Peyer's patch (tissue), 4 donors: Measurements from ENCODE around the gene SMG6. TPM values are rescaled to one million over a fixed set of nuclear protein-coding genes. Genes with fewer than 3 reads are reported as not detected.

Experiments
- DNase-seq, 3 donors: peaks; one replicate each; pipeline ENCODE4 v3.0.0-alpha.2; 2017 to 2019
- H3K27ac ChIP-seq, 4 donors: fragments of 200-600 bp; sonication (generic); one replicate each; pipeline ENCODE4 v1.5.1; 2016 to 2019
- H3K27me3 ChIP-seq, 2 donors: fragments of 200-600 bp; sonication (generic); one replicate each; pipeline ENCODE4 v1.5.1; 2019
- H3K36me3 ChIP-seq, 3 donors: fragments of 200-600 bp; sonication (generic); one replicate each; pipeline ENCODE4 v1.5.1; 2016 to 2019
- H3K4me1 ChIP-seq, 4 donors: fragments of 200-600 bp; sonication (generic); one replicate each; pipeline ENCODE4 v1.5.1; 2016 to 2019
- H3K4me3 ChIP-seq, 4 donors: fragments of 200-600 bp; sonication (generic); 1 replicate in 3 of 4; 2 replicates in 1 of 4; pipeline ENCODE4 v1.5.1; 2016 to 2019; ENCODE audit warnings: mild to moderate bottlenecking in 1 of 4
- H3K9me3 ChIP-seq, 4 donors: fragments of 200-600 bp; sonication (generic); one replicate each; pipeline ENCODE4 v1.5.1; 2016 to 2019; ENCODE audit warnings: mild to moderate bottlenecking in 1 of 4
- CTCF ChIP-seq, 6 experiments: fragments of 450-650 bp in 4 of 6; fragments of 200-600 bp in 2 of 6; sonication (generic) in 1 of 6; IDR thresholded peaks; one replicate each; pipeline ENCODE4 v1.5.1; 2017 to 2019; ENCODE audit warnings: antibody characterized with exemption in 6 of 6, mild to moderate bottlenecking in 3 of 6, moderate library complexity in 1 of 6
- POLR2A ChIP-seq, 2 donors: fragments of 450-650 bp; IDR thresholded peaks; one replicate each; pipeline ENCODE4 v1.5.1; 2017; ENCODE audit warnings: antibody characterized with exemption in 2 of 2, mild to moderate bottlenecking in 2 of 2, moderate library complexity in 2 of 2
- total RNA-seq, 4 donors: library from RNA; depleted of rRNA; stranded (reverse); fragments of >200 nt; gene quantifications; one replicate each; pipeline ENCODE4 v1.1.0, GENCODE V29; 2016

SMG6 gene
- total RNA-seq, 4 donors from 2014 or later, result 33.3 to 139 (median 67.4) TPM

GRCh38 chr17:2086306-2086705 is 217.3 kb downstream of the SMG6 start:
- no peaks in the 10 kb centered on the region for H3K9me3 ChIP-seq
- H3K4me3 ChIP-seq, result no peak overlapping the region
- no peaks in the 10 kb centered on the region for H3K27me3 ChIP-seq
- DNase-seq, result no peak
- H3K36me3 ChIP-seq, result peaks cover 0 to 4% (median 0%) of the 10 kb centered on the region in 3 donors
- no peak for TF ChIP-seq CTCF (IDR thresholded peaks at IDR 0.05)
- no peak for TF ChIP-seq POLR2A (IDR thresholded peaks at IDR 0.05)
- peaks cover 10 to 93% (median 49%) of the 10 kb centered on the region in 4 donors for H3K4me1 ChIP-seq
- H3K27ac ChIP-seq, result peak overlapping the region; percentile 35 to 99 (median 90)

GRCh38 chr17:2085648-2085949 is 218.0 kb downstream of the SMG6 start:
- no peak for TF ChIP-seq POLR2A (IDR thresholded peaks at IDR 0.05)
- no peak for TF ChIP-seq CTCF (IDR thresholded peaks at IDR 0.05)
- H3K27me3 ChIP-seq, result no peaks in the 10 kb centered on the region
- H3K27ac ChIP-seq, result peak overlapping the region; percentile 81 to 99 (median 90)
- H3K4me1 ChIP-seq, result peaks cover 10 to 86% (median 49%) of the 10 kb centered on the region in 4 donors
- no peaks in the 10 kb centered on the region for H3K9me3 ChIP-seq
- no peak for DNase-seq
- no peak overlapping the region for H3K4me3 ChIP-seq
- H3K36me3 ChIP-seq, result peaks cover 0 to 11% (median 0%) of the 10 kb centered on the region in 3 donors

- Histone ChIP-seq H3K27me3 (no peaks in the 10 kb centered on the region), H3K4me1 (peaks cover 10 to 80% (median 47%) of the 10 kb centered on the region in 4 donors), H3K27ac (peak overlapping the region; percentile 81 to 99 (median 89)), H3K4me3 (no peak overlapping the region), H3K9me3 (no peaks in the 10 kb centered on the region), H3K36me3 (peaks cover 0 to 17% (median 0%) of the 10 kb centered on the region in 3 donors)
- peak in 2 of 3 donors; percentile 87 for DNase-seq
- TF ChIP-seq CTCF (IDR thresholded peaks at IDR 0.05) (no peak), POLR2A (IDR thresholded peaks at IDR 0.05) (peak in 1 of 2 donors; percentile 12)
Measured at GRCh38 chr17:2084766-2085647, 218.6 kb downstream of the SMG6 start.

GRCh38 chr17:2084036-2084765 is 219.4 kb downstream of the SMG6 start:
- DNase-seq, result peak in 2 of 3 donors; percentile 85 to 91
- Histone ChIP-seq H3K27me3 (no peaks in the 10 kb centered on the region), H3K4me1 (peaks cover 10 to 78% (median 46%) of the 10 kb centered on the region in 4 donors), H3K9me3 (no peaks in the 10 kb centered on the region), H3K4me3 (no peak overlapping the region), H3K27ac (peak overlapping the region; percentile 81 to 99 (median 89)), H3K36me3 (peaks cover 0 to 19% (median 0%) of the 10 kb centered on the region in 3 donors)
- TF ChIP-seq POLR2A (IDR thresholded peaks at IDR 0.05) (peak in 1 of 2 donors; percentile 58), CTCF (IDR thresholded peaks at IDR 0.05) (no peak)

GRCh38 chr17:2083613-2084035 is 220.0 kb downstream of the SMG6 start:
- Histone ChIP-seq H3K27ac (peak overlapping the region; percentile 81 to 99 (median 89)), H3K27me3 (no peaks in the 10 kb centered on the region), H3K36me3 (peaks cover 0 to 25% (median 0%) of the 10 kb centered on the region in 3 donors), H3K9me3 (no peaks in the 10 kb centered on the region), H3K4me1 (peaks cover 10 to 72% (median 41%) of the 10 kb centered on the region in 4 donors), H3K4me3 (no peak overlapping the region)
- DNase-seq, result peak in 2 of 3 donors; percentile 52 to 69
- TF ChIP-seq CTCF (IDR thresholded peaks at IDR 0.05) (no peak), POLR2A (IDR thresholded peaks at IDR 0.05) (no peak)
